MM.1S (cell line): ENCODE results near the gene LDLR.

Experiments
- DNase-seq: peaks from one replicate; pipeline ENCODE4 v3.0.0-alpha.2; 2015
- H2AFZ ChIP-seq: fragments of 300-600 bp; sonication (generic); 2 replicates; pipeline ENCODE4 v1.6.0; 2016; ENCODE audit warnings: antibody characterized with exemption, low read length
- H3F3A ChIP-seq: fragments of 300-600 bp; sonication (generic); 2 replicates; pipeline ENCODE4 v1.6.1; 2016; ENCODE audit warnings: mild to moderate bottlenecking, antibody characterized with exemption, low read length, moderate library complexity, mixed read lengths; ENCODE audit not compliant: insufficient read depth
- H3K27ac ChIP-seq: fragments of 300-600 bp; sonication (generic); 2 replicates; pipeline ENCODE4 v1.5.1; 2016; ENCODE audit warnings: mild to moderate bottlenecking, low read length
- H3K27me3 ChIP-seq: fragments of 300-600 bp; sonication (generic); replicated peaks from 2 replicates; pipeline ENCODE4 v1.6.0; 2016; ENCODE audit warnings: low read length; ENCODE audit not compliant: insufficient read depth
- H3K36me3 ChIP-seq: fragments of 300-600 bp; sonication (generic); replicated peaks from 2 replicates; pipeline ENCODE4 v1.6.1; 2016; ENCODE audit warnings: mild to moderate bottlenecking, low read length, mixed read lengths; ENCODE audit not compliant: insufficient read depth
- H3K4me1 ChIP-seq: fragments of 300-600 bp; sonication (generic); 2 replicates; pipeline ENCODE4 v1.6.1; 2016; ENCODE audit warnings: low read length, mixed read lengths
- H3K4me2 ChIP-seq: fragments of 300-600 bp; sonication (generic); 2 replicates; pipeline ENCODE4 v1.6.0; 2016; ENCODE audit warnings: low read depth, low read length
- H3K4me3 ChIP-seq: fragments of 300-600 bp; sonication (generic); 2 replicates; pipeline ENCODE4 v1.5.1; 2016; ENCODE audit warnings: low read length, mixed read lengths
- H3K79me2 ChIP-seq: fragments of 300-600 bp; sonication (generic); 2 replicates; pipeline ENCODE4 v1.6.1; 2016; ENCODE audit warnings: mixed run types, low read length, mixed read lengths
- H3K9ac ChIP-seq: fragments of 300-600 bp; sonication (generic); 2 replicates; pipeline ENCODE4 v1.6.1; 2016; ENCODE audit warnings: low read length, mixed read lengths
- H3K9me2 ChIP-seq: fragments of 300-600 bp; sonication (generic); replicated peaks from 2 replicates; pipeline ENCODE4 v1.6.1; 2016; ENCODE audit warnings: mild to moderate bottlenecking, low read length, mixed read lengths; ENCODE audit not compliant: insufficient read depth
- H3K9me3 ChIP-seq: fragments of 300-600 bp; sonication (generic); replicated peaks from 2 replicates; pipeline ENCODE4 v1.6.1; 2016; ENCODE audit warnings: mild to moderate bottlenecking, low read length, mixed read lengths; ENCODE audit not compliant: insufficient read depth
- H4K20me1 ChIP-seq: fragments of 300-600 bp; sonication (generic); 2 replicates; pipeline ENCODE4 v1.6.1; 2016; ENCODE audit warnings: mild to moderate bottlenecking, low read length, moderate library complexity, mixed read lengths; ENCODE audit not compliant: insufficient read depth
- EZH2 ChIP-seq: fragments of 300-600 bp; sonication (generic); optimal IDR thresholded peaks from 2 replicates; pipeline ENCODE3; 2017; ENCODE audit warnings: low read depth, mild to moderate bottlenecking, antibody characterized with exemption, low read length, mixed read lengths
- EZH2phosphoT487 ChIP-seq: fragments of 300-600 bp; sonication (generic); IDR thresholded peaks from 2 replicates; pipeline ENCODE4 v1.6.1; 2018; ENCODE audit warnings: antibody characterized with exemption, low read length
- TF ChIP-seq, protein P1 (sequence below): fragments of 300-600 bp; sonication (generic); IDR thresholded peaks from 2 replicates; pipeline ENCODE4 v1.5.1; 2016; ENCODE audit warnings: antibody characterized with exemption, low read length, mixed read lengths

Gene LDLR

DNA sequence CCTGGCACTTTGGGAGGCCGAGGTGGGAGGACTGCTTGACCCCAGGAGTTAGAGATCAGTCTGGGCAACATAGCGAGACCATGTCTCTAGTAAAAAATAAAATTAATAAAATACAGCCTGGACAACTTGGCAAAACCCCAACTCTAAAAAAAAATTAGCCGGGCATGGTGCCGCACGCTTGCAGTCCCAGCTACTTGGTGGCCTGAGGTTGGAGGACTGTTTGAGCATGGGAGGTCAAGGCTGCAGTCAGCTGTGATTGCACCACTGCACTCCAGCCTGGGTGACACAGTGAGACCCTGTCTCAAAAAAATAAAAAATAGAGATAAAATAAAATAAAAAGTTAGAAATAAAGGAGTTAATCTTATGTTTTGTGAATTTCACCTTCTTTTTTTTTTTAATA, 81.9 kb downstream of the LDLR start:
- no peak for DNase-seq
- Histone ChIP-seq H3K9ac (no peak overlapping the region), H3K27ac (no peak overlapping the region), H3K4me3 (no peak overlapping the region), H3K36me3 (no peaks in the 10 kb centered on the region), H3K4me1 (no peaks in the 10 kb centered on the region), H3K79me2 (no peaks in the 10 kb centered on the region), H2AFZ (no peak overlapping the region), H4K20me1 (no peaks in the 10 kb centered on the region), H3K4me2 (no peak overlapping the region), H3K27me3 (no peaks in the 10 kb centered on the region), H3F3A (no peaks in the 10 kb centered on the region), H3K9me2 (no peaks in the 10 kb centered on the region), H3K9me3 (no peaks in the 10 kb centered on the region)
- TF ChIP-seq, protein P1, sequence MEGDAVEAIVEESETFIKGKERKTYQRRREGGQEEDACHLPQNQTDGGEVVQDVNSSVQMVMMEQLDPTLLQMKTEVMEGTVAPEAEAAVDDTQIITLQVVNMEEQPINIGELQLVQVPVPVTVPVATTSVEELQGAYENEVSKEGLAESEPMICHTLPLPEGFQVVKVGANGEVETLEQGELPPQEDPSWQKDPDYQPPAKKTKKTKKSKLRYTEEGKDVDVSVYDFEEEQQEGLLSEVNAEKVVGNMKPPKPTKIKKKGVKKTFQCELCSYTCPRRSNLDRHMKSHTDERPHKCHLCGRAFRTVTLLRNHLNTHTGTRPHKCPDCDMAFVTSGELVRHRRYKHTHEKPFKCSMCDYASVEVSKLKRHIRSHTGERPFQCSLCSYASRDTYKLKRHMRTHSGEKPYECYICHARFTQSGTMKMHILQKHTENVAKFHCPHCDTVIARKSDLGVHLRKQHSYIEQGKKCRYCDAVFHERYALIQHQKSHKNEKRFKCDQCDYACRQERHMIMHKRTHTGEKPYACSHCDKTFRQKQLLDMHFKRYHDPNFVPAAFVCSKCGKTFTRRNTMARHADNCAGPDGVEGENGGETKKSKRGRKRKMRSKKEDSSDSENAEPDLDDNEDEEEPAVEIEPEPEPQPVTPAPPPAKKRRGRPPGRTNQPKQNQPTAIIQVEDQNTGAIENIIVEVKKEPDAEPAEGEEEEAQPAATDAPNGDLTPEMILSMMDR, result no peak
- TF ChIP-seq EZH2phosphoT487, result no peak

DNA sequence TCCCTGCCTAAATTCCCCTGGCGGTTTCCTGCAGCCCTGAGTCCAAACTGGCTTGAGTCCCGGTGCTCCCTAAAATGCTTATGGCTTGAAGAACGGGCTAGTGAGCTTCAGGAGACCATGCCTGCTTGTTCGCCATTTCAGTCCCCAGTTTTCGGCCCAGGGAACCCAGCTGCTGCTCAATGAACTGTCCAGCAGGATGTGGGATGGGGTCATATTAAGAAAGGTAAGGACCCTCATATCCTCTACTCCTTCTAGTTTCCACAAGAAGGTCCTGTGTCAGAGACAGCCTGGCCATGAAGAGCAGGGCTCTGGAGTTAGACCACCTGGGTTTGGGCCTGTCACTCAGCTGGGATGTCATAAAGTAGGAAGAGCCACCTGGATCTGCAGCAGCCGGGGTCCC, 83.3 kb downstream of the LDLR start:
- no peaks in the 10 kb centered on the region for H3K79me2 ChIP-seq
- no peaks in the 10 kb centered on the region for H3K9me3 ChIP-seq
- TF ChIP-seq EZH2phosphoT487 (no peak), EZH2 (no peak)
- TF ChIP-seq, protein P1, result no peak
- no peaks in the 10 kb centered on the region for H4K20me1 ChIP-seq
- H3K4me2 ChIP-seq, result no peak overlapping the region
- no peaks in the 10 kb centered on the region for H3K4me1 ChIP-seq
- DNase-seq, result no peak
- no peak overlapping the region for H3K27ac ChIP-seq
- H3K9ac ChIP-seq, result no peak overlapping the region
- H3K4me3 ChIP-seq, result no peak overlapping the region
- no peaks in the 10 kb centered on the region for H3K27me3 ChIP-seq
- no peak overlapping the region for H2AFZ ChIP-seq
- H3F3A ChIP-seq, result no peaks in the 10 kb centered on the region
- no peaks in the 10 kb centered on the region for H3K9me2 ChIP-seq
- no peaks in the 10 kb centered on the region for H3K36me3 ChIP-seq

DNA sequence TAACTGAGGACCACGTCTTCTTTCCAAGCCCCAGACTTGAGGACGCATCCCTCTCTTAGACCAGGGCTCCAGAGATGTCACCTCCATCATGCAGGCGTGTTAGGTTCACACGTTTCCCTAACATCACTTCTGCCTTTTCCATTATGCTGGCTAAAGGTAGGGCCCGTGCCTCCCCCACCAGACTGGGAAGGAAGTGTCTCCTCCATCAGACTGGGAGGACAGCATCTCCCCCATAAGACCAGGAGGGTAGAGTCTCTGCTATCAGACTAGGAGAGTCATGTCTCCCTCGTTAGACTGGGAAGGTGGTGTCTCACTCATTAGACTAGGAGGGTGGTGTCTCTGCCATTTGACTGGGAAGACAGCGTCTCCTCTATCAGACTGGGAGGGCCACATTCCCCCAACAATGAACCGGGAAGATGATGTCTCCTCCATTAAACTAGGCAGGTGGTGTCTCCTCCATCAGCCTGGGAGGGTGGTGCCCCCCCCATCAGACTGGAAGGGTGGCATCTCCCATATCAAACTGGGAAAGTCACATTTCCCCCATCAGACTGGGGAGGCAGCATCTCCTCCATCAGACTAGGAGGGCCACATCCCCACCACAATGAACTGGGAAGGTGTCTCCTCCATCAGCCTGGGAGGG, 84.4 kb downstream of the LDLR start:
- no peak overlapping the region for H3K9ac ChIP-seq
- H2AFZ ChIP-seq, result no peak overlapping the region
- no peak overlapping the region for H3K27ac ChIP-seq
- no peaks in the 10 kb centered on the region for H3K4me1 ChIP-seq
- no peak for TF ChIP-seq EZH2phosphoT487
- TF ChIP-seq EZH2, result no peak
- TF ChIP-seq, protein P1, result no peak
- no peak overlapping the region for H3K4me3 ChIP-seq
- H3F3A ChIP-seq, result no peaks in the 10 kb centered on the region
- H3K36me3 ChIP-seq, result no peaks in the 10 kb centered on the region
- no peaks in the 10 kb centered on the region for H3K27me3 ChIP-seq
- H3K9me2 ChIP-seq, result no peaks in the 10 kb centered on the region
- H4K20me1 ChIP-seq, result no peaks in the 10 kb centered on the region
- no peak for DNase-seq
- no peak overlapping the region for H3K4me2 ChIP-seq
- H3K9me3 ChIP-seq, result no peaks in the 10 kb centered on the region
- no peaks in the 10 kb centered on the region for H3K79me2 ChIP-seq
